GM23338 (cell line): ENCODE data around the gene HMGN3. TPM values are rescaled to one million over a fixed set of nuclear protein-coding genes. Genes with fewer than 3 reads are reported as not detected.

Experiments used
- ATAC-seq: fragments of 200-7000 bp; cut with Tn5 transposase; 3 replicates; pipeline ENCODE4 v1.9.1; 2020
- DNase-seq: peaks from one replicate; pipeline ENCODE4 v3.0.0-alpha.2; 2015; ENCODE audit warnings: low spot score
- H2AFZ ChIP-seq: fragments of 200-600 bp; sonication (generic); 2 replicates; pipeline ENCODE4 v1.8.0; 2016; ENCODE audit warnings: antibody characterized with exemption, mild to moderate bottlenecking, moderate library complexity
- H3F3A ChIP-seq: fragments of 200-600 bp; sonication (generic); replicated peaks from 2 replicates; pipeline ENCODE4 v1.8.0; 2017; ENCODE audit warnings: antibody characterized with exemption, mixed run types, low read depth
- H3K27ac ChIP-seq: fragments of 200-600 bp; sonication (generic); 2 replicates; pipeline ENCODE4 v1.6.1; 2016; ENCODE audit warnings: low read depth
- H3K27me3 ChIP-seq: fragments of 200-600 bp; sonication (generic); 2 replicates; pipeline ENCODE4 v1.8.0; 2016; ENCODE audit warnings: mild to moderate bottlenecking, mixed run types, moderate library complexity; ENCODE audit not compliant: insufficient read depth
- H3K36me3 ChIP-seq: fragments of 200-600 bp; sonication (generic); 2 replicates; pipeline ENCODE4 v1.8.0; 2016; ENCODE audit warnings: mild to moderate bottlenecking; ENCODE audit not compliant: insufficient read depth
- H3K4me1 ChIP-seq: fragments of 200-600 bp; sonication (generic); 2 replicates; pipeline ENCODE4 v1.8.0; 2016; ENCODE audit warnings: mild to moderate bottlenecking, moderate library complexity; ENCODE audit not compliant: insufficient read depth
- H3K4me2 ChIP-seq: fragments of 200-600 bp; sonication (generic); 2 replicates; pipeline ENCODE4 v1.7.1; 2017; ENCODE audit warnings: mixed run types
- H3K4me3 ChIP-seq: fragments of 200-600 bp; sonication (generic); 2 replicates; pipeline ENCODE4 v1.6.1; 2016; ENCODE audit warnings: mixed run types
- H3K79me2 ChIP-seq: fragments of 200-600 bp; sonication (generic); replicated peaks from 2 replicates; pipeline ENCODE4 v1.8.0; 2017; ENCODE audit warnings: mild to moderate bottlenecking; ENCODE audit not compliant: insufficient read depth
- H3K9me2 ChIP-seq: fragments of 200-600 bp; sonication (generic); 2 replicates; pipeline ENCODE4 v1.8.0; 2017; ENCODE audit not compliant: insufficient read depth
- H4K20me1 ChIP-seq: fragments of 200-600 bp; sonication (generic); replicated peaks from 2 replicates; pipeline ENCODE4 v1.8.0; 2017; ENCODE audit warnings: mild to moderate bottlenecking; ENCODE audit not compliant: insufficient read depth
- H3K27ac Mint-ChIP-seq: 2 replicates; pipeline ENCODE4 v1.8.0; 2020; ENCODE audit warnings: inconsistent platforms, mild to moderate bottlenecking, moderate library complexity, mixed read lengths
- H3K27me3 Mint-ChIP-seq: 3 replicates; pipeline ENCODE4 v1.8.0; 2022; ENCODE audit warnings: low read depth, mild to moderate bottlenecking, moderate library complexity, mixed read lengths, inconsistent platforms; ENCODE audit not compliant: insufficient read depth, poor library complexity
- H3K36me3 Mint-ChIP-seq: 3 replicates; pipeline ENCODE4 v1.8.0; 2021; ENCODE audit warnings: low read depth, mild to moderate bottlenecking, inconsistent platforms, moderate library complexity, mixed read lengths
- H3K4me1 Mint-ChIP-seq: 3 replicates; pipeline ENCODE4 v1.8.0; 2020; ENCODE audit warnings: mild to moderate bottlenecking, inconsistent platforms, mixed read lengths
- H3K4me3 Mint-ChIP-seq: 3 replicates; pipeline ENCODE4 v1.8.0; 2021; ENCODE audit warnings: moderate library complexity, mild to moderate bottlenecking, inconsistent platforms, mixed read lengths
- H3K9me3 Mint-ChIP-seq: 3 replicates; pipeline ENCODE4 v1.8.0; 2020; ENCODE audit warnings: moderate library complexity, mild to moderate bottlenecking, inconsistent platforms, mixed read lengths
- CREB1 ChIP-seq: fragments of 250-450 bp; sonication (Bioruptor Pico); IDR thresholded peaks from 2 replicates; pipeline ENCODE4 v1.5.0; 2020; ENCODE audit warnings: low read depth, mild to moderate bottlenecking, moderate library complexity
- CTCF ChIP-seq, 2 experiments: fragments of 200-600 bp in 1 of 2; sonication (generic) in 1 of 2; conservative IDR thresholded peaks; 2 replicates each; pipeline versions ENCODE4 v1.5.1 to v1.6.1; 2016 to 2017; ENCODE audit warnings: antibody characterized with exemption in 2 of 2, low read depth in 2 of 2, mild to moderate bottlenecking in 2 of 2, moderate library complexity in 1 of 2
- ETS1 ChIP-seq: IDR thresholded peaks from 2 replicates; pipeline ENCODE4 v1.6.1; 2016; ENCODE audit warnings: antibody characterized with exemption
- EZH2 ChIP-seq: fragments of 200-600 bp; sonication (generic); IDR thresholded peaks from one replicate; pipeline ENCODE4 v1.8.0; 2017; ENCODE audit warnings: antibody characterized with exemption, mild to moderate bottlenecking, low read depth; ENCODE audit not compliant: unreplicated experiment
- POLR2AphosphoS5 ChIP-seq: IDR thresholded peaks from 2 replicates; pipeline ENCODE4 v1.6.1; 2016; ENCODE audit warnings: antibody characterized with exemption, low read depth
- STAT1 ChIP-seq: IDR thresholded peaks from one replicate; pipeline ENCODE4 v1.6.1; 2016; ENCODE audit warnings: antibody characterized with exemption; ENCODE audit not compliant: unreplicated experiment
- ZNF114 ChIP-seq: fragments of 250-450 bp; sonication (Bioruptor Pico); IDR thresholded peaks from 2 replicates; pipeline ENCODE4 v1.5.0; 2020; ENCODE audit warnings: mild to moderate bottlenecking, moderate library complexity
- ZNF331 ChIP-seq: fragments of 250-450 bp; sonication (Bioruptor Pico); IDR thresholded peaks from 2 replicates; pipeline ENCODE4 v1.5.0; 2020; ENCODE audit warnings: low read depth, mild to moderate bottlenecking, moderate library complexity
- long read RNA-seq: library from polyadenylated mRNA; unstranded; transcript quantifications from one replicate; pipeline ENCODE4 v2.0.0, GENCODE V29; 2020; ENCODE audit not compliant: unreplicated experiment
- polyA plus RNA-seq: library from polyadenylated mRNA; unstranded; fragments of >200 nt; fragmentation: Nextera tagmentation; extraction: Ambion mirVana; gene quantifications from 2 replicates; pipeline ENCODE4 v1.2.1, GENCODE V29; 2016
- total RNA-seq: library from RNA; depleted of rRNA; stranded (reverse); fragments of >200 nt; shearing (Covaris generic); gene quantifications from 2 replicates; pipeline ENCODE4 v1.2.3, GENCODE V29; 2014; rRNA removed
- TF ChIP-seq, protein P1 (sequence below): fragments of 250-450 bp; sonication (Bioruptor Pico); IDR thresholded peaks from 2 replicates; pipeline ENCODE4 v1.5.0; 2020; ENCODE audit warnings: mild to moderate bottlenecking, moderate library complexity

HMGN3 gene
- total RNA-seq (166 and 193 TPM in 2 replicates), polyA plus RNA-seq (868 and 956 TPM in 2 replicates)
- long read RNA-seq, transcript HMGN3-202 (6 exons, 872 nt), result minor isoform, 56 of 213 reads
- long read RNA-seq, transcript HMGN3-201 (6 exons, 831 nt), result major isoform, 120 of 213 reads
- long read RNA-seq, partial matches to known transcripts, result 27 of 213 reads
- long read RNA-seq, other reads (novel, unspliced or antisense), result 10 of 213 reads

- peak within 1 kb of the TSS; percentile 75 for H3K4me3 ChIP-seq
- peak within 1 kb of the TSS; percentile 78 for H2AFZ ChIP-seq
- ATAC-seq (peak; percentile 93), DNase-seq (peak; percentile 94)
- H3K27ac Mint-ChIP-seq, result peak within 1 kb of the TSS; percentile 90
- no peaks in the 10 kb centered on the region for H3K36me3 ChIP-seq
- H3K27me3 ChIP-seq, result no peaks in the 10 kb centered on the region
- peaks cover 11% of the 10 kb centered on the region for H3K36me3 Mint-ChIP-seq
- H3K79me2 ChIP-seq, result peaks cover 50% of the 10 kb centered on the region
- H4K20me1 ChIP-seq, result 0 out of 2 replicates have a peak, but pooled peaks cover 5% of the 10 kb centered on the region
- peaks cover 21% of the 10 kb centered on the region for H3K4me1 Mint-ChIP-seq
- H3K4me1 ChIP-seq, result peaks cover 9% of the 10 kb centered on the region
- 0 out of 2 replicates have a peak, but pooled peaks have one; percentile 14 for TF ChIP-seq ETS1
- peak; percentile 67 for TF ChIP-seq CREB1 (CRISPR knock-in tag)
- peak; percentile 80 for TF ChIP-seq POLR2AphosphoS5
- no peak for TF ChIP-seq ZNF114 (CRISPR knock-in tag)
- TF ChIP-seq STAT1, result no peak
- TF ChIP-seq, protein P1, sequence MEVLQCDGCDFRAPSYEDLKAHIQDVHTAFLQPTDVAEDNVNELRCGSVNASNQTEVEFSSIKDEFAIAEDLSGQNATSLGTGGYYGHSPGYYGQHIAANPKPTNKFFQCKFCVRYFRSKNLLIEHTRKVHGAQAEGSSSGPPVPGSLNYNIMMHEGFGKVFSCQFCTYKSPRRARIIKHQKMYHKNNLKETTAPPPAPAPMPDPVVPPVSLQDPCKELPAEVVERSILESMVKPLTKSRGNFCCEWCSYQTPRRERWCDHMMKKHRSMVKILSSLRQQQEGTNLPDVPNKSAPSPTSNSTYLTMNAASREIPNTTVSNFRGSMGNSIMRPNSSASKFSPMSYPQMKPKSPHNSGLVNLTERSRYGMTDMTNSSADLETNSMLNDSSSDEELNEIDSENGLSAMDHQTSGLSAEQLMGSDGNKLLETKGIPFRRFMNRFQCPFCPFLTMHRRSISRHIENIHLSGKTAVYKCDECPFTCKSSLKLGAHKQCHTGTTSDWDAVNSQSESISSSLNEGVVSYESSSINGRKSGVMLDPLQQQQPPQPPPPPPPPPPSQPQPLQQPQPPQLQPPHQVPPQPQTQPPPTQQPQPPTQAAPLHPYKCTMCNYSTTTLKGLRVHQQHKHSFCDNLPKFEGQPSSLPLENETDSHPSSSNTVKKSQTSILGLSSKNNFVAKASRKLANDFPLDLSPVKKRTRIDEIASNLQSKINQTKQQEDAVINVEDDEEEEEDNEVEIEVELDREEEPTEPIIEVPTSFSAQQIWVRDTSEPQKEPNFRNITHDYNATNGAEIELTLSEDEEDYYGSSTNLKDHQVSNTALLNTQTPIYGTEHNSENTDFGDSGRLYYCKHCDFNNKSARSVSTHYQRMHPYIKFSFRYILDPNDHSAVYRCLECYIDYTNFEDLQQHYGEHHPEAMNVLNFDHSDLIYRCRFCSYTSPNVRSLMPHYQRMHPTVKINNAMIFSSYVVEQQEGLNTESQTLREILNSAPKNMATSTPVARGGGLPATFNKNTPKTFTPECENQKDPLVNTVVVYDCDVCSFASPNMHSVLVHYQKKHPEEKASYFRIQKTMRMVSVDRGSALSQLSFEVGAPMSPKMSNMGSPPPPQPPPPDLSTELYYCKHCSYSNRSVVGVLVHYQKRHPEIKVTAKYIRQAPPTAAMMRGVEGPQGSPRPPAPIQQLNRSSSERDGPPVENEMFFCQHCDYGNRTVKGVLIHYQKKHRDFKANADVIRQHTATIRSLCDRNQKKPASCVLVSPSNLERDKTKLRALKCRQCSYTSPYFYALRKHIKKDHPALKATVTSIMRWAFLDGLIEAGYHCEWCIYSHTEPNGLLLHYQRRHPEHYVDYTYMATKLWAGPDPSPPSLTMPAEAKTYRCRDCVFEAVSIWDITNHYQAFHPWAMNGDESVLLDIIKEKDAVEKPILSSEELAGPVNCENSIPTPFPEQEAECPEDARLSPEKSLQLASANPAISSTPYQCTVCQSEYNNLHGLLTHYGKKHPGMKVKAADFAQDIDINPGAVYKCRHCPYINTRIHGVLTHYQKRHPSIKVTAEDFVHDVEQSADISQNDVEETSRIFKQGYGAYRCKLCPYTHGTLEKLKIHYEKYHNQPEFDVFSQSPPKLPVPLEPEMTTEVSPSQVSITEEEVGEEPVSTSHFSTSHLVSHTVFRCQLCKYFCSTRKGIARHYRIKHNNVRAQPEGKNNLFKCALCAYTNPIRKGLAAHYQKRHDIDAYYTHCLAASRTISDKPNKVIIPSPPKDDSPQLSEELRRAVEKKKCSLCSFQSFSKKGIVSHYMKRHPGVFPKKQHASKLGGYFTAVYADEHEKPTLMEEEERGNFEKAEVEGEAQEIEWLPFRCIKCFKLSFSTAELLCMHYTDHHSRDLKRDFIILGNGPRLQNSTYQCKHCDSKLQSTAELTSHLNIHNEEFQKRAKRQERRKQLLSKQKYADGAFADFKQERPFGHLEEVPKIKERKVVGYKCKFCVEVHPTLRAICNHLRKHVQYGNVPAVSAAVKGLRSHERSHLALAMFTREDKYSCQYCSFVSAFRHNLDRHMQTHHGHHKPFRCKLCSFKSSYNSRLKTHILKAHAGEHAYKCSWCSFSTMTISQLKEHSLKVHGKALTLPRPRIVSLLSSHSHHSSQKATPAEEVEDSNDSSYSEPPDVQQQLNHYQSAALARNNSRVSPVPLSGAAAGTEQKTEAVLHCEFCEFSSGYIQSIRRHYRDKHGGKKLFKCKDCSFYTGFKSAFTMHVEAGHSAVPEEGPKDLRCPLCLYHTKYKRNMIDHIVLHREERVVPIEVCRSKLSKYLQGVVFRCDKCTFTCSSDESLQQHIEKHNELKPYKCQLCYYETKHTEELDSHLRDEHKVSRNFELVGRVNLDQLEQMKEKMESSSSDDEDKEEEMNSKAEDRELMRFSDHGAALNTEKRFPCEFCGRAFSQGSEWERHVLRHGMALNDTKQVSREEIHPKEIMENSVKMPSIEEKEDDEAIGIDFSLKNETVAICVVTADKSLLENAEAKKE (CRISPR knock-in tag), result no peak
- TF ChIP-seq CTCF (conservative IDR thresholded peaks at IDR 0.05; ENCODE audit: low read depth in 2 of 2), result no peak
- no peak for TF ChIP-seq EZH2
- TF ChIP-seq ZNF331, result no peak
- H3K4me3 Mint-ChIP-seq, result peak within 1 kb of the TSS; percentile 89
- peak within 1 kb of the TSS; percentile 76 for H3K27ac ChIP-seq
- H3K9me3 Mint-ChIP-seq, result peaks cover 3% of the 10 kb centered on the region; the same call in 1 of the 3 replicates
- H3K27me3 Mint-ChIP-seq, result peaks cover 8% of the 10 kb centered on the region
- H3K4me2 ChIP-seq, result peak within 1 kb of the TSS; percentile 84
- H3F3A ChIP-seq, result no peaks in the 10 kb centered on the region
- no peaks in the 10 kb centered on the region for H3K9me2 ChIP-seq
These were observed at the start of gene HMGN3 for GRCh38 chr6:79234150-79235022. Gene HMGN3 (minus strand): TSS chr6:79234682.
